ENCODE measurements around the gene PLCXD3. TPM values are rescaled to one million over a fixed set of nuclear protein-coding genes. Genes with fewer than 3 reads are reported as not detected.

Gene PLCXD3
- total RNA-seq, 1 donor from 2014 or later, result 5.6 TPM

DNA sequence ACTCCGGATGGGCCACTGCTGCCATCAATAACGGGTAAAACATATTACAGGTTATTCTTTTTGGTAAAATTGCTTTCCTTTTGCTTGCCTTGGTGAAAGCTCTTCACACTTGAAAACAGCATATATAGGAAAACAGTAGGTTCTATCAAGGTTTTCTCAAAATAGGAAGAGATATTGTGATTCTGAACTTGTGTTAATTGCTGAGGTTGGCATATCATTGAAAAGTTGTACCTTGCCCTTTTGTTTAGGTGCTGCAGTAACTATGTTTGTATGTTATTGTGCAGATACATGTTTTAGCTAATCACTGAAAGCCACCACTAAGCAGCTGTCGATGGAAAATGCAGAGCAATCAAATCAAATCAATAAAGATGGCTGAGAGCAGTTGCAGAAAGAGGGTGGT is 219.1 kb downstream of the PLCXD3 start:
- no peak for DNase-seq (ENCODE audit: extremely low spot score, unreplicated experiment)
- Mint-ChIP-seq H3K27me3 (no peaks in the 10 kb centered on the region), H3K4me3 (no peak overlapping the region), H3K36me3 (no peaks in the 10 kb centered on the region), H3K27ac (no peak overlapping the region), H3K4me1 (ENCODE audit: unreplicated experiment) (no peaks in the 10 kb centered on the region), H3K9me3 (no peaks in the 10 kb centered on the region)
- TF ChIP-seq CTCF (conservative IDR thresholded peaks at IDR 0.05), result no peak

GRCh38 chr5:41290810-41291209 is 219.6 kb downstream of the PLCXD3 start:
- no peaks in the 10 kb centered on the region for H3K36me3 Mint-ChIP-seq

GRCh38 chr5:41289970-41290464 is 220.4 kb downstream of the PLCXD3 start:
- Mint-ChIP-seq H3K4me1 (ENCODE audit: unreplicated experiment) (no peaks in the 10 kb centered on the region), H3K27me3 (no peaks in the 10 kb centered on the region), H3K27ac (no peak overlapping the region), H3K4me3 (no peak overlapping the region), H3K9me3 (no peaks in the 10 kb centered on the region), H3K36me3 (no peaks in the 10 kb centered on the region)
- TF ChIP-seq CTCF (conservative IDR thresholded peaks at IDR 0.05), result no peak
- DNase-seq (ENCODE audit: extremely low spot score, unreplicated experiment), result no peak

More at GRCh38 chr5:41290810-41291209, 219.6 kb downstream of the PLCXD3 start:
- DNase-seq (ENCODE audit: extremely low spot score, unreplicated experiment), result no peak
- Mint-ChIP-seq H3K27ac (no peak overlapping the region), H3K4me1 (ENCODE audit: unreplicated experiment) (no peaks in the 10 kb centered on the region), H3K9me3 (no peaks in the 10 kb centered on the region), H3K27me3 (no peaks in the 10 kb centered on the region), H3K4me3 (no peak overlapping the region)
- no peak for TF ChIP-seq CTCF (conservative IDR thresholded peaks at IDR 0.05)

DNA sequence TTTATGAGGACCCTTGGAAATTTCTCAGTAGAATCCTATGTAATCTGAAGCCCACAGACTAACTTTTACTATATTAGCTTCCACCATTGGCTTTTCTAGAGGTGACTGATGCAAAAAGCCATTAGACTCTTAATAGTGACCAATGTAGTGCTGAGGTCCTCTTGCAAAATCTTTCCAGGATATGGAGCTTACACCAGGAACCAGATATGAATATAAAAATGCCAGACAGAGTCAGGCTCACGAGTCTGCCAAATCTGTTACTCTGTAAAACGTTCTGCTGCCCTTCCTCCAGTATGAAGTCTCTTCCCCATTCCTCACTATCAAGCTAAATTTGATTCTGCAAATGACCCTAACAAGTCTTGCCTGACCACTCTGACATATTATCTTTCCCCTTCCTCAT is 223.7 kb downstream of the PLCXD3 start:
- no peaks in the 10 kb centered on the region for H3K9me3 Mint-ChIP-seq
- no peaks in the 10 kb centered on the region for H3K36me3 Mint-ChIP-seq
- no peak for TF ChIP-seq CTCF (conservative IDR thresholded peaks at IDR 0.05)
- H3K4me3 Mint-ChIP-seq, result no peak overlapping the region
- no peaks in the 10 kb centered on the region for H3K27me3 Mint-ChIP-seq
- H3K27ac Mint-ChIP-seq, result no peak overlapping the region
- H3K4me1 Mint-ChIP-seq (ENCODE audit: unreplicated experiment), result no peaks in the 10 kb centered on the region
- no peak for DNase-seq (ENCODE audit: extremely low spot score, unreplicated experiment)

DNA sequence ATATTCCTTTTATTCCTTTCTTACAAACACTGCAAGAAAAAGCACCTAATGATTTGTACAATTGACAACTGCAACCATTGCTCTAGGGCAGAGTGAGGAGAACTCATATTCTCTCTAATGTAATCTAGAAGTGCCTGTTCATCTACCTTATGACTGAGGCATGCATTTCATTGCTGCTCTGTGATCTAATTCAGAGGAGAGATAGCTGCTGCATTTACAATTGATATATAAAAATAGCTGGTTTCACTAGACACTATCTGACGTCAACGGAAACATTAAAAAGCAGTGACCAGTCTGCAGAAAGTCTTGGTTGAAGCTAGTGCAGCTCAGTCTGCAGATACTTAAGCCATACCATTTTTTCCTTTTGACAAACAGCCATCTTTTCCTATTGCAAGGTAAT is 224.2 kb downstream of the PLCXD3 start:
- no peak for DNase-seq (ENCODE audit: extremely low spot score, unreplicated experiment)
- Mint-ChIP-seq H3K4me3 (no peak overlapping the region), H3K27ac (no peak overlapping the region), H3K36me3 (no peaks in the 10 kb centered on the region), H3K9me3 (no peaks in the 10 kb centered on the region), H3K4me1 (ENCODE audit: unreplicated experiment) (no peaks in the 10 kb centered on the region), H3K27me3 (no peaks in the 10 kb centered on the region)
- no peak for TF ChIP-seq CTCF (conservative IDR thresholded peaks at IDR 0.05)

GRCh38 chr5:41284938-41285337 is 225.5 kb downstream of the PLCXD3 start:
- DNase-seq (ENCODE audit: extremely low spot score, unreplicated experiment), result no peak
- TF ChIP-seq CTCF (conservative IDR thresholded peaks at IDR 0.05), result no peak
- Mint-ChIP-seq H3K27me3 (no peaks in the 10 kb centered on the region), H3K36me3 (no peaks in the 10 kb centered on the region), H3K4me3 (no peak overlapping the region), H3K9me3 (no peaks in the 10 kb centered on the region), H3K4me1 (ENCODE audit: unreplicated experiment) (no peaks in the 10 kb centered on the region), H3K27ac (no peak overlapping the region)

All from type B pancreatic cell (in vitro differentiated cells).